HG03575 (cell line): ENCODE data around the gene MYRF.

Experiments used
- ATAC-seq: cut with Tn5 transposase; IDR thresholded peaks from one replicate; pipeline ENCODE4 v1.9.1; 2021; ENCODE audit not compliant: unreplicated experiment, insufficient number of reproducible peaks, low FRiP score; ENCODE audit errors: extremely low read depth

The MYRF gene

GRCh38 chr11:61803889-61804647 is 51.6 kb downstream of the MYRF start:
- ATAC-seq = no peak

- no peak for ATAC-seq
Observed at GRCh38 chr11:61805146-61805545, 52.7 kb downstream of the MYRF start.

GRCh38 chr11:61806785-61807184 is 54.3 kb downstream of the MYRF start:
- no peak for ATAC-seq

GRCh38 chr11:61810671-61811175 is 58.3 kb downstream of the MYRF start:
- ATAC-seq = no peak

GRCh38 chr11:61811831-61812230 is 59.4 kb downstream of the MYRF start:
- ATAC-seq = no peak

GRCh38 chr11:61812736-61813411 is 60.4 kb downstream of the MYRF start:
- ATAC-seq = no peak

GRCh38 chr11:61814247-61814957 is 62.0 kb downstream of the MYRF start:
- ATAC-seq = no peak

- no peak for ATAC-seq
Observed at GRCh38 chr11:61814958-61815789, 62.7 kb downstream of the MYRF start.

- no peak for ATAC-seq
Observed at GRCh38 chr11:61815790-61816735, 63.6 kb downstream of the MYRF start.

- ATAC-seq = no peak
Observed at GRCh38 chr11:61816736-61817455, 64.5 kb downstream of the MYRF start, which contains the start of gene FADS1. Gene FADS1 (minus strand): TSS chr11:61817003. CDS start chr11:61816929, 74 bp downstream.

- ATAC-seq = no peak
Observed at GRCh38 chr11:61817471-61818202, 65.2 kb downstream of the MYRF start.

- no peak for ATAC-seq
Observed at GRCh38 chr11:61820174-61820573, 67.7 kb downstream of the MYRF start.

- ATAC-seq = no peak
Observed at GRCh38 chr11:61826930-61827570, 74.6 kb downstream of the MYRF start.

- ATAC-seq = no peak
Observed at GRCh38 chr11:61827571-61828378, 75.3 kb downstream of the MYRF start, which contains the start of gene FADS2. Gene FADS2 (plus strand): TSS chr11:61828300. CDS start chr11:61828391, 91 bp downstream.

- no peak for ATAC-seq
Observed at GRCh38 chr11:61828379-61828628, 75.9 kb downstream of the MYRF start.
